CD4-positive, alpha-beta T cell (primary cell): Measurements from ENCODE around the gene CFAP300. TPM values are rescaled to one million over a fixed set of nuclear protein-coding genes. Genes with fewer than 3 reads are reported as not detected.

Source experiments
- ATAC-seq: fragments of 200-7000 bp; cut with Tn5 transposase; one replicate; pipeline ENCODE4 v1.10.0; 2022; ENCODE audit warnings: mild to moderate bottlenecking; ENCODE audit not compliant: poor library complexity
- CTCF ChIA-PET: fragments of 350-600 bp; sonication (Branson Sonifier 250); formaldehyde crosslinking; loops from one replicate; lab custom pipeline; 2021; ENCODE audit warnings: antibody characterized with exemption, inconsistent platforms; lab: Charles Lee
- POLR2A ChIA-PET: fragments of 350-600 bp; sonication (Branson Sonifier 250); formaldehyde crosslinking; loops from one replicate; lab custom pipeline; 2021; ENCODE audit warnings: antibody characterized with exemption, inconsistent platforms; lab: Charles Lee
- DNase-seq, 14 experiments: peaks; one replicate each; pipeline ENCODE4 v3.0.0-alpha.2; 2013 to 2020; ENCODE audit warnings: mixed read lengths in 2 of 14
- H3K27ac ChIP-seq, 2 donors: one replicate each; pipeline versions ENCODE4 v1.5.1 to v1.7.0; 2013; ENCODE audit warnings: low read length in 2 of 2, low read depth in 1 of 2, mild to moderate bottlenecking in 1 of 2
- H3K27me3 ChIP-seq, 2 experiments: 1 replicate in 1 of 2; 2 replicates in 1 of 2; pipeline versions ENCODE4 v1.6.1 to v1.7.0; 2013; ENCODE audit warnings: low read length in 2 of 2, control low read depth in 1 of 2, mild to moderate bottlenecking in 1 of 2, moderate library complexity in 1 of 2; ENCODE audit not compliant: insufficient read depth in 2 of 2, control insufficient read depth in 1 of 2
- H3K36me3 ChIP-seq: one replicate; pipeline ENCODE4 v1.6.1; 2013; ENCODE audit warnings: low read length, control low read depth; ENCODE audit not compliant: insufficient read depth
- H3K4me1 ChIP-seq: one replicate; pipeline ENCODE4 v1.6.1; 2013; ENCODE audit warnings: low read length, control low read depth; ENCODE audit not compliant: insufficient read depth
- H3K4me3 ChIP-seq: one replicate; pipeline ENCODE4 v1.5.1; 2013; ENCODE audit warnings: mild to moderate bottlenecking, low read length, moderate library complexity
- H3K9me3 ChIP-seq, 2 experiments: 1 replicate in 1 of 2; 2 replicates in 1 of 2; pipeline versions ENCODE4 v1.6.1 to v1.7.0; 2013; ENCODE audit warnings: low read length in 2 of 2, mild to moderate bottlenecking in 2 of 2, control low read depth in 1 of 2, moderate library complexity in 1 of 2; ENCODE audit not compliant: control insufficient read depth in 1 of 2, insufficient read depth in 1 of 2
- H3K27ac Mint-ChIP-seq: one replicate; pipeline ENCODE4 v1.8.0; 2020; ENCODE audit warnings: mixed read lengths
- H3K27me3 Mint-ChIP-seq: one replicate; pipeline ENCODE4 v1.8.0; 2021; ENCODE audit warnings: mixed read lengths
- H3K36me3 Mint-ChIP-seq: one replicate; pipeline ENCODE4 v1.8.0; 2021; ENCODE audit warnings: low read depth, mixed read lengths
- H3K4me1 Mint-ChIP-seq: one replicate; pipeline ENCODE4 v1.8.0; 2021; ENCODE audit warnings: low read depth, mixed read lengths
- H3K4me3 Mint-ChIP-seq: one replicate; pipeline ENCODE4 v1.8.0; 2020; ENCODE audit warnings: mild to moderate bottlenecking, mixed read lengths
- H3K9me3 Mint-ChIP-seq: one replicate; pipeline ENCODE4 v1.8.0; 2020; ENCODE audit warnings: mixed read lengths
- CTCF ChIP-seq: fragments of 200-600 bp; IDR thresholded peaks from one replicate; pipeline ENCODE4 v1.8.0; 2022; ENCODE audit warnings: antibody characterized with exemption, mild to moderate bottlenecking
- intact Hi-C, 2 experiments: fragments of 100-400 bp; cut with DNase I in 1 of 2; cut with micrococcal nuclease in 1 of 2; formaldehyde crosslinking; loops; one replicate each; pipeline versions ENCODE4 v1.15.1 to v1.9.0; 2023 to 2025; cut with DNase I, micrococcal nuclease
- total RNA-seq, 174 experiments: library from RNA in 2 of 174; stranded (reverse) in 2 of 174; gene quantifications; one replicate each; pipeline ENCODE4 v1.2.3 and lab custom pipeline; 2021 to 2026

Gene CFAP300
- total RNA-seq, 2 experiments from 2014 or later = not detected

GRCh38 chr11:102118937-102119336 lies 71.7 kb downstream of the CFAP300 start:
- Mint-ChIP-seq H3K9me3 (no peaks in the 10 kb centered on the region), H3K36me3 (no peaks in the 10 kb centered on the region), H3K4me1 (no peaks in the 10 kb centered on the region), H3K4me3 (no peak overlapping the region), H3K27ac (no peak overlapping the region), H3K27me3 (peaks cover 64% of the 10 kb centered on the region)
- H3K27ac ChIP-seq = no peak overlapping the region
- POLR2A ChIA-PET = no interaction called here
- H3K27me3 ChIP-seq = peaks cover 11 to 18% of the 10 kb centered on the region in 2 experiments
- ATAC-seq (no peak), DNase-seq (no peak)
- no peak overlapping the region for H3K4me3 ChIP-seq
- CTCF ChIA-PET = no interaction called here
- no peaks in the 10 kb centered on the region for H3K36me3 ChIP-seq
- no peak for TF ChIP-seq CTCF
- H3K4me1 ChIP-seq = no peaks in the 10 kb centered on the region
- no peaks in the 10 kb centered on the region for H3K9me3 ChIP-seq
- intact Hi-C loops = no loop called here

GRCh38 chr11:102119997-102120396 lies 72.8 kb downstream of the CFAP300 start:
- no peaks in the 10 kb centered on the region for H3K36me3 ChIP-seq
- ChIA-PET CTCF (no interaction called here), POLR2A (interaction anchor here (0.6 kb wide), 1 partner anchor 54 kb away, joined by 3 read pairs; no protein-coding TSS in a partner anchor)
- no peak overlapping the region for H3K27ac ChIP-seq
- H3K27me3 ChIP-seq = peaks cover 8 to 14% of the 10 kb centered on the region in 2 experiments
- no peaks in the 10 kb centered on the region for H3K36me3 Mint-ChIP-seq
- H3K4me1 ChIP-seq = no peaks in the 10 kb centered on the region
- no peaks in the 10 kb centered on the region for H3K9me3 ChIP-seq
- peaks cover 4% of the 10 kb centered on the region for H3K9me3 Mint-ChIP-seq
- intact Hi-C loops = no loop called here
- H3K27me3 Mint-ChIP-seq = peaks cover 64% of the 10 kb centered on the region
- TF ChIP-seq CTCF = no peak
- no peak overlapping the region for H3K27ac Mint-ChIP-seq
- no peak overlapping the region for H3K4me3 Mint-ChIP-seq
- no peak overlapping the region for H3K4me3 ChIP-seq
- no peaks in the 10 kb centered on the region for H3K4me1 Mint-ChIP-seq
- no peak for ATAC-seq
- DNase-seq = no peak

GRCh38 chr11:102120437-102120973 lies 73.3 kb downstream of the CFAP300 start:
- Histone ChIP-seq H3K9me3 (no peaks in the 10 kb centered on the region), H3K4me1 (no peaks in the 10 kb centered on the region), H3K27me3 (peaks cover 8 to 10% of the 10 kb centered on the region in 2 experiments), H3K27ac (no peak overlapping the region), H3K4me3 (no peak overlapping the region), H3K36me3 (no peaks in the 10 kb centered on the region)
- ChIA-PET POLR2A (interaction anchor here (0.6 kb wide), 1 partner anchor 53 kb away, joined by 3 read pairs; no protein-coding TSS in a partner anchor), CTCF (no interaction called here)
- intact Hi-C loops = no loop called here
- H3K4me3 Mint-ChIP-seq = no peak overlapping the region
- peaks cover 59% of the 10 kb centered on the region for H3K27me3 Mint-ChIP-seq
- H3K27ac Mint-ChIP-seq = no peak overlapping the region
- ATAC-seq (no peak), DNase-seq (no peak)
- peaks cover 4% of the 10 kb centered on the region for H3K9me3 Mint-ChIP-seq
- H3K4me1 Mint-ChIP-seq = no peaks in the 10 kb centered on the region
- no peak for TF ChIP-seq CTCF
- H3K36me3 Mint-ChIP-seq = no peaks in the 10 kb centered on the region
